ENCODE data around the gene FLRT2. TPM values are rescaled to one million over a fixed set of nuclear protein-coding genes. Genes with fewer than 3 reads are reported as not detected.

FLRT2 gene
- total and polyA plus RNA-seq, 2 donors (not counting 1 experiment from before 2014, with no cell fraction given) = not detected

DNA sequence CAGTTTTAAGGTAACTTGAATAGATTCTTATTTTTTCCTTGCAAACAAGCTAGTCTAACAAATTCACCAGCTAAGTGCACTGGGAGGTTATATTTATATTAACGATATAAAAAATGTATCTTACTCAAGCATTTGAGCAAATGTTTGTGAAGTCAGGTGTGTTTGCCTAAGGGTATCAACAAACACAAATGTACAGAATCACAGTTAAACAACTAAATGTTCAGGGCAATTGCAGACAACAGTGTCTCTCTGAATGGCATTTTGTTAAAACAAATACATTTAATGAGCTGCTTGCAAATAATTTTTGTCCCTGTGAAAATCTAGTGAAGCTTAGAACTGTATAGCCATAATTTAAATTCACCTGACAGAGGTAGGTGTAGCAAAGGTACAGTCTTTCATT lies 28.2 kb upstream of the FLRT2 start:
- intact Hi-C loops (cut with micrococcal nuclease) = no loop called here
- Histone ChIP-seq H2AFZ (ENCODE audit: insufficient read depth, low read depth, low read length, poor library complexity, severe bottlenecking) (no peak overlapping the region), H3K9ac (ENCODE audit: low read length) (no peak overlapping the region), H3K4me3 (ENCODE audit: control extremely low read depth in 1 of 5, extremely low read depth in 1 of 5, insufficient read depth in 1 of 5, low read depth in 2 of 5, low read length in 4 of 5) (no peak overlapping the region), H3K4me1 (ENCODE audit: control insufficient read depth in 2 of 2, insufficient read depth in 2 of 2, low read length in 2 of 2) (no peaks in the 10 kb centered on the region), H3K27me3 (replicated peaks in 1 of 4; ENCODE audit: control extremely low read depth in 1 of 4, control insufficient read depth in 3 of 4, insufficient read depth in 4 of 4, low read length in 3 of 4) (no peaks in the 10 kb centered on the region), H3K9me3 (ENCODE audit: control extremely low read depth in 1 of 3, control insufficient read depth in 2 of 3, insufficient read depth in 1 of 3, low read length in 2 of 3) (no peaks in the 10 kb centered on the region), H3K36me3 (replicated peaks in 1 of 2; ENCODE audit: control extremely low read depth in 1 of 2, control insufficient read depth in 1 of 2, extremely low read depth in 1 of 2, insufficient read depth in 2 of 2, low read length in 1 of 2) (no peaks in the 10 kb centered on the region), H3K27ac (ENCODE audit: low read length in 2 of 2) (no peak overlapping the region), H3K4me2 (replicated peaks; ENCODE audit: low read depth, low read length, poor library complexity, severe bottlenecking) (no peak overlapping the region), H3K79me2 (ENCODE audit: control insufficient read depth, insufficient read depth, low read length) (no peaks in the 10 kb centered on the region), H4K20me1 (ENCODE audit: control insufficient read depth, insufficient read depth, low read length, poor library complexity, severe bottlenecking) (no peaks in the 10 kb centered on the region)
- TF ChIP-seq CTCF (IDR thresholded peaks at IDR 0.05) (no peak), EZH2 (IDR thresholded peaks at IDR 0.05; ENCODE audit: borderline replicate concordance, insufficient read depth, low read depth, low read length, poor library complexity, severe bottlenecking) (no peak)
- ATAC-seq (ENCODE audit: low read depth) = no peak
- Mint-ChIP-seq H3K27me3 (no peaks in the 10 kb centered on the region), H3K4me3 (no peak overlapping the region), H3K27ac (no peak overlapping the region), H3K9me3 (ENCODE audit: insufficient read depth) (peaks cover 3% of the 10 kb centered on the region), H3K4me1 (no peaks in the 10 kb centered on the region)
- CTCF ChIA-PET = no interaction called here
- POLR2A ChIA-PET = no interaction called here
- WGBS (ENCODE audit: insufficient coverage) = no CpG with 5 or more reads among the region's 1 CpG
- no peak for DNase-seq

DNA sequence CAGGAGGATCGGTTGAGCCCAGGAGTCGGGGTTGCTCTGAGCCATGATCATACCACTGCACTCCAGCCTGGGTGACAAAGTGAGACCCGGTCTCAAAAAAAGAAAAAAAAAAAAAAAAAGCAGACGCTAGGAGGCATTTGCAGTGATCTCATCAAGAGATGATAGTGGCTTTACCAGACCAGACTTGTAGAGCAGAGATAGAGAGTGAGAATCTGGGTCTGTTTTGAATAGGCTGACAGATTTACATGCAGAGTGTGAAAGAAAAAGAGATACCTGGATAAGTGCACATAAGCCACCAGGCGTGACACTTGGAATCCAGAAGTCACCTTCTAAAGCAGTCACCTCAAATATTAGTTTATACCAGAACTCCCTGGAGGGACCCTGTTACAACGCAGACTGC lies 21.1 kb upstream of the FLRT2 start:
- TF ChIP-seq EZH2 (IDR thresholded peaks at IDR 0.05; ENCODE audit: borderline replicate concordance, insufficient read depth, low read depth, low read length, poor library complexity, severe bottlenecking) (no peak), CTCF (IDR thresholded peaks at IDR 0.05) (no peak)
- 96% methylated on average over 3 of the region's 6 CpGs for WGBS (ENCODE audit: insufficient coverage)
- intact Hi-C loops (cut with micrococcal nuclease) = no loop called here
- no peak overlapping the region for H3K9ac ChIP-seq (ENCODE audit: low read length)
- no peak for DNase-seq
- no peak overlapping the region for H3K4me3 ChIP-seq (ENCODE audit: control extremely low read depth in 1 of 5, extremely low read depth in 1 of 5, insufficient read depth in 1 of 5, low read depth in 2 of 5, low read length in 4 of 5)
- ATAC-seq (ENCODE audit: low read depth) = no peak
- POLR2A ChIA-PET = no interaction called here
- H3K4me1 ChIP-seq (ENCODE audit: control insufficient read depth in 2 of 2, insufficient read depth in 2 of 2, low read length in 2 of 2) = no peaks in the 10 kb centered on the region
- no peaks in the 10 kb centered on the region for H4K20me1 ChIP-seq (ENCODE audit: control insufficient read depth, insufficient read depth, low read length, poor library complexity, severe bottlenecking)
- no peaks in the 10 kb centered on the region for H3K79me2 ChIP-seq (ENCODE audit: control insufficient read depth, insufficient read depth, low read length)
- H3K27ac Mint-ChIP-seq = no peak overlapping the region
- peaks cover 4% of the 10 kb centered on the region for H3K9me3 Mint-ChIP-seq (ENCODE audit: insufficient read depth)
- H3K36me3 ChIP-seq (replicated peaks in 1 of 2; ENCODE audit: control extremely low read depth in 1 of 2, control insufficient read depth in 1 of 2, extremely low read depth in 1 of 2, insufficient read depth in 2 of 2, low read length in 1 of 2) = no peaks in the 10 kb centered on the region
- no peaks in the 10 kb centered on the region for H3K4me1 Mint-ChIP-seq
- H3K27ac ChIP-seq (ENCODE audit: low read length in 2 of 2) = no peak overlapping the region
- H3K27me3 Mint-ChIP-seq = no peaks in the 10 kb centered on the region
- H3K4me3 Mint-ChIP-seq = no peak overlapping the region
- no peak overlapping the region for H2AFZ ChIP-seq (ENCODE audit: insufficient read depth, low read depth, low read length, poor library complexity, severe bottlenecking)
- H3K9me3 ChIP-seq (ENCODE audit: control extremely low read depth in 1 of 3, control insufficient read depth in 2 of 3, insufficient read depth in 1 of 3, low read length in 2 of 3) = no peaks in the 10 kb centered on the region
- H3K27me3 ChIP-seq (replicated peaks in 1 of 4; ENCODE audit: control extremely low read depth in 1 of 4, control insufficient read depth in 3 of 4, insufficient read depth in 4 of 4, low read length in 3 of 4) = no peaks in the 10 kb centered on the region
- no peak overlapping the region for H3K4me2 ChIP-seq (replicated peaks; ENCODE audit: low read depth, low read length, poor library complexity, severe bottlenecking)
- CTCF ChIA-PET = no interaction called here

All from B cell (primary cell).